Germinal center (tissue), 1 donor: ENCODE data around the gene ACBD6.

Experiments used
- DNase-seq: peaks from one replicate; pipeline ENCODE4 v3.0.0; 2012; ENCODE audit warnings: mixed read lengths, low spot score

ACBD6 gene

DNA sequence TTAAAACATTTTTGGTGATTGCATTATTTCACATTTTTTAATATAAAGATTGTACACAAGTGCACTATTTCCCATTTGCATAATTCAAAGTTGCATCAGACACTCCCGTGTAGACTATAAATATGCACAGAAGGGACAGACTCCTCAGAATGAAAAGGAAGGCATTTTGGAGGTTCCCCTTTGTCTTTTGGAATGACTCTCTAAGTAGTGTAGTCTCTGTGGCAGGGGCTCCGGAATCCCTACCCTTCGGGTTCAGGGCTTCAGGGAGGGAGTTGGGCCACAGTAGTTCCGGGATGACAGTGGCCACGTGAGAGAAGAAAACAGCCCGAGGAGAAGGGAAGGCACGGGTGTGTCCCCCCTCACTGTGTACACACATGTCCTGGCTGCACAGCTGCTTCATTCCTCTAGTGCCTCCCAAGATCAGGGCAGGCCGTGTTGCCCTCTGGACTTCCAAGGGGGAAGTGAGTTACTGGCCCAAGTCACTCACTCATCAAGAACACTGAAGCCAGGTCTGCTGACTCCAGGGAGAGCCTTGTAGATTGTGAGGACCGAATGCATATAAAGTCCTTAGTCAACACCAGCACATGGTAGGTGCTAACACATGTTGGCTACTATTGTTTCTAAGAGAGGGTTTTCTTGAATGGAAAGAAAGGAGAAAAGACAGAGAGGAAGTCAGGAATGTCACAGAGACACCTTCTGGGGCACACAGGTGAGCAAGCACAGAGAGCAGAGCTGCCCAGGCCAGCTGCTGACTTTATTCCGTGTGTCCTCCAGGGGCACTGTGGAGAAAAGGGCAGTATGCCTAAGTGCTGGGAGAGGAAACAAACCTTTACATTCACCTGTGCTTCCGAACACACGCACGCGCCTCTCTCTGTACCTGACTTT, 232.5 kb downstream of the ACBD6 start:
- DNase-seq, result no peak

DNA sequence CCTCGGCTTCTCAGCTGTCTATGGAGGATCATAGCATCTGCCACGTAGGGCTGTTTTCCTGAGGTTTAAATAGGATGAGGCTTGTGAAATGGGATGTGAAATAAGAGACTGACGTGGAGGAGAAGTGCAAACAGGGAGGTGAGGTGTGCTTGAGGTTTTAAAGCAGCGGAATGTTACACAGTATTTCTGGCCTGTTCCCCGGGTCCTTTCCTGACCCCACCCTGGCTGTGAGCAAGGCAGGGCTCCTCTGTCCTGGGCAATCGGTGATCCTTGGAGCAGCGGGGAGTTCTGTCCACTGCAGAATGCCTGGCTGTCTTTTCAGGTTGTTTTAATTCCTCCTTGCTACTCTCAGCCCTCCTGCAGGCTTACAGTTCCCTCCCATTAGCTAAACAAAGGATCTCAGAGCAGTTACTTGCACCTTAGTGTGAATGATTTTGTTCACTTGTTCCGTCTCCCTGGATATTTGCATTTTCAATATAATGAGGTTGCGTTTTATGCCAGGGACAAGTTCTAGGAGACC, 233.8 kb downstream of the ACBD6 start:
- no peak for DNase-seq

DNA sequence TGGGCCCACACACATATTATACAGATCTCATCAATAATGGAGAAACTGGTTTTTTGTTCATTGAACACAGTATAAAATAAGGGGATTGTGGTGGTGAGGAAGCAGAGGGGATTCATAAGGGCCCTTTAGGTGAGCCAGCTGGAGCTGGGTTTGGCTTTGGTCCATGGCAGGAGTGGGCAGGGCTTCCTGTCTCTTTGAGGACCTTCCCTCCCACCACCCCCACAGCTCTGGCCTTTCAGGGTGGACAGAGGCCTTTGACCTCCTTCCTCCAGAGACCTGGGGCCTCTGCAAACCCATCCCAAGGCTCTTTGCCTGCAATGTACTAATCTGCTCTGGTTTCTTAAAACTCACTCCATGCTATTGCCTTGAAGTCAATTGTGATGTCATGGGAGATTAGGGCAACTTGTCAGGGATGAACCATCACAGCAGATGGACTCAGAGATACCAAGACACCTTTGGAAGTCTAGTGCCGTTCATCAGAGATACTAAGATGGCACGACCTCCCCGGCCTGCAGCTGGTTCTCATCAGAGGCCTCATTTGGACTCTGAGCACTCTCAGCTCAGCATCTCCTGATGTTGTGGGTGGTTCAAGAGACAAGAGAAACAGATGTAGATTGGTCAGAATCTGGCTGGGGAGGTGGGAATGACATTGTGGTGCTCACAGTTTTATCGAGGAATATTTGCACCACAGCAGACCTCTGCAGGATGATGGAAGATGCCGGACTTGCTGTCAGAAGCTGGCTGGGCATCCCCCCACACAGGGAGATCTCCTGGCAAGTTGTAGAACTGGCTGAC, 234.4 kb downstream of the ACBD6 start:
- no peak for DNase-seq

DNA sequence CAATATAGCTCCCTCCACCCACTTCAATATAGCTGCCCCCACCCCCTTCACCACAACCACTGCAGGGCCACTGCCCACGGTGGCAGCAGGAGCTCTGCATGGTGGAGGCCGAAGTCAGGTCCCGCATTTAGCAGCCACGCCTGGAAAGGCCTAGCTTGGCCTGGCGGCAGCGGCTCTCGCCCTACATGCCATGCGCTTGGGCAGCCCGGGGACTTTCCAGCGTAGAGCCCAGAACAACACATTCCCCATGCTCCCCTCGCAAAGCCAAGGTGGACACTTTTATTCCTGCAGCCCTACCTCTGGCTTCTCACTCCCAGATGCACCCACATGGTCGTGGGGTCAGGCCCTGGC, 235.2 kb downstream of the ACBD6 start:
- DNase-seq, result no peak

DNA sequence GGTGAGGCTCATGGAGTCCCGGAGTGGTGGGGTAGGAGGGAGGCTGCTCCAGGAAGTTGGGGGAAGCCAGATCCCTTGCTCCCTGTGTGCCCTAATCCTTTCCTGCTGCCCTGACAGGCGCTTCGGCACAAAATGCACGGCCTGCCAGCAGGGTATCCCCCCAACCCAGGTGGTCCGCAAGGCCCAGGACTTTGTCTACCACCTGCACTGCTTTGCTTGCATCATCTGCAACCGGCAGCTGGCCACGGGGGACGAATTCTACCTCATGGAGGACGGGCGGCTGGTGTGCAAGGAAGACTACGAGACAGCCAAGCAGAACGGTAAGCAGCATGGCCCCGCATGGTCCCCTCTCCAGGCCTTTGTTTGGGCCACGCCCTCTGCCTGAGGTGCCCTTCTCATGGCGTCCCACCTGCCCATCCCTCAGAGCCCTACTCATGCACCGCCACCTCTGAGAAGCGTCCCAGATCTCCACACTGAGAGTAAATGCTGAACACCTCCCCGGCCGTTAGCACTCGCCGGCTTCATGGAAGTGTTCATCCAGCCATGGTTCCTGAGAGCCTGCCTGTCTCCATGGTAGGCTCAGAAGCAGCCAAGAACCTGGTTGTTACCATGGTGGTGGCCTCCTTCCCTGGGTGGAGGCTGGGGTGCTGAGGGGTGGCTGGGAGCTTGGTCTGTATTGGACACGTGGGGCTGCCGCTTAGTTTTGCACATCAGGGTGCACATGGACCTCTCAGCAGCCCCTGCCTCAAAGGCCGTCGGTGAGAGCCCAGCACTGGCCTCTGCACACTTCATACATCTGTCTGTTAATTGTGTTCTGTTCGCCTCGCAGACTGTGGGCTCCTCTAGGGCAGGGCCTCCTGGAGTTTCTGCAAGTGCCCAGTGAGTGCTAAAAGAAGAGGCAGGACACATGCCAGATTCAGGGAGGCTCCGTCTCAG, 235.8 kb downstream of the ACBD6 start:
- DNase-seq, result no peak

DNA sequence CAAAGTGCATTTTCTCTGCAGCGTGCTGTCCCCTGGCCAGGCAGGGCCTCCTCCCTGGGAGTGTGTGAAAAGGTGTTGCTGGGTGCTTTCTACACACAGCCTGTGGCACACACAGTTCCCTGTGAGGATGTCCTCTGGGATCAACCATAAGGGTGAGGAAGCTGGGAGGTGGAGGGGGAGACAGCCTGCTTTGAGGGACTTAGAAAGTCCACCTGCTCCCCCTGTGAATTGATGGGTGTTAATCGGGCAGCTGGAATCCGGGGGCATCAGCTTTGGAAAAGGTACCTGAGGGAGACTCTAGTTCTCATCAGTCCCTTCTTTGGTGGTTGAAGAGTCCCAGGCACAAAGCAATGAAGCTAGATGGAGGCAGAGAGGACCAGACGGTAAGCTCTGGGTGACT, 236.5 kb downstream of the ACBD6 start:
- DNase-seq, result no peak

DNA sequence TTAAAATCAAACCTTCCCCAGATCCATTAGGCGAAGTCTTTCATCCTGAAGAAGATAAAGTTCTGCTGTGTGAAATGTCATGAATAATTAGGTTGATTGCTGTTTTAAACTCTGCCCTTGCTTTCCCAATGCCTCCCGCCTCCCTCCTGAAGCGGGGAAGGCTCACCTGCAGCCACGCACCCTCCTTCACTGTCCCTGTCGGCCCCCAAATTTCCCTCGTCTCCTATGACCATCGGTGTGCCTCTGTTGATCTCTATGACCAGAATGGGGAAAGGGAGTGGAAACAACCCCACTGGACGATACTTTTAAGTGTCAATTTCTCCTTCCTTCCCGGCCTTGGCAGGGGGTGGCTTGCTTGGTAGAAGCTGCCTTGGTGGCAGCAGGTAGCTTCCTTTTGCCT, 237.2 kb downstream of the ACBD6 start:
- DNase-seq, result no peak

DNA sequence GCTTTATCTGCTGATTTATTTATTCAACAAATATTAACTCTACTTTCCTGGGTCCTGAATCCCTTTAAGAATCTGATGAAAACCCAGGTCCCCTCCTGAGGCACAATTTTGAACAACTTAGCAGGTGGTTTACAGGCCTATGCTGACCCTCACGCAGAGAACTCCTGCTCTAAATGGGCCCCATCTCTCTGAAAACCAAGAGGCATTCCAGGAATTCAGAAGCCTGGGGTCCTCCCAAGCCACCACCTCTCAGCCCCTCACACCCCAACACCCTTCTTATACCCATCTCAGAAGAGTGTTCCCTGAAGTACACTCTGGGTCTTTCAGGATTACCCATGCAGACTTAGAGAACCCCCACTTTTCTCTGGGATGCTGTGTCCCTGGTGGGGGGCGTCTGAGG, 237.8 kb downstream of the ACBD6 start:
- no peak for DNase-seq

DNA sequence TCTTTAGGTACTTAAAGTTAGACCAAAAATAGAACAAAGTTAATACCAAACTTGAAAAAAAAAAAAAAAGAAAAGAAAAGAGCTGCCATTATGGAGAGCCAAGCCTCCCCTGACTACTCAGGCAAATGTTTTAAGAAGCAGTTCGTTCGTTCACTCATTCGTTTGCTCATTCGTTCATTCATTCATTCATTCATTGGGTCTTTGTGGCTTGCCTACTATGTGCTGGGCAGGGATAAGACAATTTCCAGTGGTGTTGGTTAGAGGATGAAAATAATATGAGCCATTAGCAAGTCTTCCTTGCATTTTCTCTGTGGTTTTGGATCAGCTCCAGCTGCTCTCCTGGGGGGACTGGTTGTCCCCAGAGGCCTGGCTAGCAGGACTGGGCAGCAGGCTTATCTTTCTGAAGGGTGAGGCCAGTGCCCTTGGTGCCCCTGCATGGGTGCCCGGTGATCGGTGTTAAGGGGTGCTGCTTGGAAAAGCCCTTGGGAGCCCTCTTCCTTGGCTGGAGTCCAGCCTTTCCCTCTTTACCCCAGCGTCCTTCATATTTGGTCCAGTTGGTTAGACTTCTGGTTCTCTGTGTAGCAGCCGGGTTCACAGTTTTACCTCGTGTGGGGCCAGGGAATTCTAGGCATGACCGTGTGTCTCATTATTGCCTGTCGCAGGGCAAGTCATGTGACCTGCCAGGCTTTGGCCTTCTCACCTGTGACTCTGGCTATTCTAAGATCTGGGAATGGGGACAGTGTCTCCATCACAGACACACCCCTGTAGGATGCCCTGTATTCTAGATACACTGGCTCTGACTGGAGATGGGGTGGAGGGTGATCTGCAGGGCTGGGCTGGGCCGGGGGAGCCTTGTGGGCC, 239.5 kb downstream of the ACBD6 start:
- DNase-seq, result no peak

DNA sequence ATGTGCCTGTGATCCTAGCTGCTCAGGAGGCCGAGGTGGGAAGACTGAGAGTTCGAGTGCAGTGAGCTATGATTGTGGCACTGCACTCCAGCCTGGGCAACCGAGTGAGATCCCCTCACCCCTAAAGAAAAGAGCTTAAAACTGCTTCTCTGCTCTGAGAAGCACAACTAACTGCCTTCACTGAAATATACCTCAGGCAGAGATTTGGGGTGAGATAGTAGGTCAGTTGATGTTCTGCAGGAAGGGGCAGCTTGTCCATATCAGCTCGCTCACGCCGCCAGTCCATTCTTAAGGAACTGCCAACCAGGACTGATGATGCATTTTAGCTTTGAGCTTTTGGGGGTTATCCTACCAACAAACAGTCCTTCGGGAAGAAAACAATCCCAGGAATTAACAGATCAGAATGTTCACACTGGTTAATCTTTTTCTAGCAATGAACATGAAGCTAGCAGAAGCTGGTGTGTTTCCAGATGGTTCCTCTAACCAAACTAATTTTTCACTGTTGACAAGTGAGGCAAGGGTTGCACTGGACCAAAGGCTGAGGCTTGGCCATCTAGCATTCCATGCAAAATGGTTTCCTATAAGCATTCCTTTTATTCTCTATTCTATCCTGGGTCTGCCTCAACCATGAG, 240.7 kb downstream of the ACBD6 start:
- DNase-seq, result no peak

DNA sequence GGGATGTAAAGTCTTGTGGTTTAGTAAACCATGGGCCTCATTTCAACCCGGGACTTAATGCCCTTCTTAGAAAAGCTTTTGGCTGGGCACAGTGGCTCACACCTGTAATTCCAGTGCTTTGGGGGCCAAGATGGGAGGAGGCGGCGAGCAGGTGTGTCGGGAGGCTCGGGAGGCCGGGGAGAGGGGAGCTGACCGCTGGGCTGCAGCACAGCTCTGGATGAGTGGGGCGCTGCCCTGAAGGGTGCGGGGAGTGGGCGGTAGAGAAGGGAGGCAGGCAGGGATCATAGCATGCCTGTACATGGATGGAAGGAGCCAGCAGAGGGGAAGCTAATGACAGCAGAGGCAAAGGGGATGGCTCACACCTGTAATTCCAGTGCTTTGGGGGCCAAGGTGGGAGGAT, 241.3 kb downstream of the ACBD6 start:
- no peak for DNase-seq

DNA sequence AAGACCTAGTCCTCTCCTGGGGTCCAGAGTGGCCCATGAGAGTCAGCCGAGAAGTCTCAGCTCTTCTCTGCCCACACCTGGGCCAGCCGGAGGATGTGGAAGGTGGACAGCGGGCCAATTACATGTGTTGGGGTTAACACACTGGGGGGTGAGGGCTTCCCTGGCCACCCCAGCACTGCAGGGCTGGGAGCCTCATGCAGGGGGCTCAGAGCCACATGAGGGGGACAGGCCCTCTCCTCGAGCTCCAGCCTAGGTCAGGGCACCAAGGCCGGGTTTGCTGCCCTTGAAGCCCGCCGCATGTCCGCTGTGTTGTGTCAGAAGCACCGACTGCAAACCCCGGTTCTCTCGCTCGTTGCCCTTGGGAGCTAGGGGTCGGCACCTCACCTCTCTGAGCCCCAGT, 241.8 kb downstream of the ACBD6 start:
- DNase-seq, result no peak

DNA sequence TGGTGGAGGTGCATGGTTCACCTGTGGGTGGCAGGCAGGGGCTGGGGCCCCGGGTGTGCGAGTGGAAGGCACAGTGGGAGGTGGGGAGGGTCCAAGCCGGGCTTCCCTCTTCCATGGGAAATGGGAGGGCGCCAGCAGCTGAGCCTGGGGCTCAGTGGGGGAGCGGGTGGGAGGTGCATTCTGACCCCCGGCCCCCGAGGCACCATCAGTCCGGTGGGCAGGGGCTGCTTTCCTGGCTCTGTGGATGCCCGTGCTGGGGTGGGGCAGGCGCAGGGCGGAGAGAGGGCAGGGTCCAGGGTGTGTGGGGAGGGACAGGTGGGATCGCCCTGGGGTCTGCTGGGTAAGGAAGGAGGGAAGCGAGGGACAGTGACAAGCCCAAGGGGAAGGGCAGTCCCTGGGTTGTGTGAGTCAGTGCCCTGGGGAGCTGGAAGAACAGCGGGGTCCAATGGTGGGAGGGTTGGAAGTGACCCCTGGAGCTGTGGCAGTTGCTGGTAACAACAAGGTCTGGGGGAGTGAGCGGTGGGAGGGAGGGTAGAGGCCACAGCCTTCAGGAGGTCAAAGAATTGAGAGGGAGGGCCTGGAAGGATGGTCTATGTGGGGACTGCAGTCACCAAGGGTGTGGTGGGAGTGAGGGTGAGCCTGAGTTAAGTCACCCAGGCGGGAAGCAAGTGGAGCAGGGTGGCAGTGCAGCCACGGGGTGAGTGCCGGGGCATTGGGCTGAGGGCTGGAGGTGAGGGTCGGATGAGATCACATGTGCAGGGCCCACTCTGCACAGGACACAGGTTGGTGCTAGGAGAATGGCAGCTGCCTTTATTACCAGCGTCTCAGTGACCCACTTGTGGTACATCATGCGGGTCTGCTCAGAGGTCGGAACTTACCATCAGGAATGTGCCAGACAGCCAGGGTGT, 242.7 kb downstream of the ACBD6 start:
- DNase-seq, result no peak

DNA sequence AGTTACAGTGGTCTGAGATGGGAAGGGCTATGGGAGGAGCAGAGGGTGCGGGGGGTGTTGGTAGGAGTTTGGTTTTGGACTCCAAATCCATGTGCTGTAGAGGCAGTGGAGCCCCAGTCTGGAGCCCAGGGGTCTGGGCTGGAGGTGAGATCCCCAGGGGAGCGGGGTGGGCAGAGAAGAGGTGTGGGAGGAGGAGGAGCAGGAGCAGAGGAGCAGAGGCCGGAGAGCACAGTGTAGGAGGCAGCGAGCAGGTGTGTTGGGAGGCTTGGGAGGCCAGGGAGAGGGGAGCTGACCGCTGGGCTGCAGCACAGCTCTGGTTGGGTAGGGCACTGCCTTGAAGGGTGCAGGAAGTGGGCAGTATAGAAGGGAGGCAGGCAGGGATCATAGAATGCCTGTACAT, 243.4 kb downstream of the ACBD6 start:
- no peak for DNase-seq

DNA sequence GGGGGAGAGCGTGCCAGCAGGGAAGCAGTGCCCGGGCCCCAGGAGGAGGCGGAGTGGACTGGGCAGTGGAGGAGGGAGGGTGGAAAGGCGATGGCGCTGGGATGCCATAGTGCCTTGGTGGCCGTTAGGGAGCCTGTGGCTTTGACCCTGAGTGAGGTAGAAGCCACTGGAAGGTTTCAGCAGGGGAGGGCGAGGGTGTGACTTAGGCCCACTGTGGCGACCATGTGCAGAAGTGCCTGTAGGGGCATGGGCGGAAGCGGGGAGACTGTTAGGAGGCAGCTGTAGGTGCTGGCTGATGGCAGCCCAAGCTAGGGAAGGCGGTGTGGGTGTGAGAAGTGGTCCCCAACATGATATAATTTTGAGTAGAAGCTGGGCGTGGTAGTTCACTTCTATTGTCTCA, 244.1 kb downstream of the ACBD6 start:
- DNase-seq, result no peak

DNA sequence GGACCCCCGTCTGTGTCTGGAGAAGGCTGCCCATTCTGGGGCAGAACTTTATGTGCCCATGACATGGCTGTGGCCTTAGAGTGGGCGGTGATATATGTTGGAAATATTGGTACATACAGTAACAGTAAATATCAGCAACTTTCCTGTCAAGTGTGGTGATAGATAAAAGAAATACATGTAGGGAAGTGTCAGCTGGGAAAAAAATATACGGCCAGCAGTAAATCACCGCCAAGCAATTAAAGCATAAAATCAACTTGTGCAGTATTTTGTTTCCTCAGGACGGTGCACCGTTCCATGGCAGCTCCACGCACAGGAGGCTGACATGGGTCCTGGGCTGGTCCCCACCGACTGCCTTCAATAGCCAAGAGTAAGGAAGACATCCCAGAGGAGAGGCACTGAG, 244.9 kb downstream of the ACBD6 start:
- no peak for DNase-seq

DNA sequence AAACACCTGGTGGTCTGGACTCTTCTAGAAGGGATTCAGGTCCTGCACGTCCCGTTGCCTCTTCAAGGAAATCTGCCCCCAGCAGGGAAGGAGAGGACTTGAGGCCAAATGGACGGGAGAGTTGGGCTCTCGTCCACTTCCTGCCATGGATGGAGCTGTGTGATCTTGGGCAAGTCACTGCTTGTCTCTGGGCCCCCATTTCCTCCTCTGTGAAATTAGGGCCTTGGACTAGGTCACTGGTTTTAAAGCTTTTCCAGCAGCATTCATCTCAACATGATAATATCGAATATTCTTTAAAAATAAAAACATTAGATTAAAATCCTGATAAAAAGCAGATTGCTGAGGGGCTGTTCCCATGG, 245.4 kb downstream of the ACBD6 start:
- DNase-seq, result no peak

DNA sequence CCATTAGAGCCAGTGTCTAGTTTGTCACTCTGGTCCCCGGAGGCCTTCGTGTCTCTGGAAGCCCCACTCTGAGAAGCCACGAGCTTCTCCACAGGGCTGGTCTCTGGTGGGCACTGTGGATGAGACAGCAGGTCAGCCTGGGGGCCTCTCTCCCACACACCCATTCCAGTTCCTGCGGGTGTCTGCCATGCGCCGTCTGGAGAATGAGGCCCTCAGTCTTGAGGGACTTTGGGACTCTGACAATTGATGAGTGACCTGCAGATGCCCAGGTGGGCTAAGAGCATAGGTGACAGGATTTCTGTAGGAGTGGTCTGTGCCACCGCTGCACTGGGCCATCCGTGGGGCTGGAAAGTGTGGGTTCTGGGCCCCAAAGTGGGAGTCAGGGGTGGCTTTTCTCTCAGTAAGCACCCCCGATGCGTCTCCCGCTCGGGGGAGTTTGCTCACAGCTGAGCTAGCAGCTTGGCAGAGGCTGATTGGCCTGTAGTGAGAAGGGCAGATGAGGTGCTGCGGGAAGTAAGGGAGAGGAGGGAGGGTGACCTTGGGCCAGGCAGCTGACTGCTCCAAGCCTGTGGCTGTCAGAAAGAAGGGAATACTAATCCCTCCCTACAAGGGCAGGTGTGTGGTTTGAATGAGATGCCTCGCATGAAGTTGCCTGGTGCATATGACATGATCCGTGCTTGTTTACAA, 245.9 kb downstream of the ACBD6 start:
- DNase-seq, result no peak
